HG02759 (cell line): ENCODE measurements around the gene CCR8.
"Not testable (repeated sequence)": the region's sequence is repeated elsewhere in the genome, so short reads cannot be mapped to it uniquely, and the experiment has no call there.

Source experiments
- ATAC-seq: cut with Tn5 transposase; IDR thresholded peaks from one replicate; pipeline ENCODE4 v1.9.1; 2021; ENCODE audit warnings: mild to moderate bottlenecking, moderate library complexity; ENCODE audit not compliant: unreplicated experiment

CCR8 gene

DNA sequence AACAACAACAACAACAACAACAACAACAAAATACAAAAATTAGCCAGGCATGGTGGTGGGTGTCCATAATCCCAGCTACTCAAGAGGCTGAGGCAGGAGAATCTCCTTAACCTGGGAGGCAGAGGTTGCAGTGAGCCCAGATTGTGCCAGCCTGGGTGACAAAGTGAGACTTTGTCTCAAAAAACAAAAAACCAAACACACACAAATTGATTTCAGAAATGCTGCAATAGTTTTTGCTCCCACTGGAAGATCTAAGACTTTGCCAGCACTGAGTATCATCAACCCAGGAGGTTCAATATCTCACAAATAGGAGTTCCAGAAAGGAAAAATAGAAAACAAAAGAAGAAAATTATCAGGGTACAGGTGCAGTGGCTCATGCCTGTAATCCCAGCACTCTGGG is 16.2 kb upstream of the CCR8 start:
- ATAC-seq = no peak

DNA sequence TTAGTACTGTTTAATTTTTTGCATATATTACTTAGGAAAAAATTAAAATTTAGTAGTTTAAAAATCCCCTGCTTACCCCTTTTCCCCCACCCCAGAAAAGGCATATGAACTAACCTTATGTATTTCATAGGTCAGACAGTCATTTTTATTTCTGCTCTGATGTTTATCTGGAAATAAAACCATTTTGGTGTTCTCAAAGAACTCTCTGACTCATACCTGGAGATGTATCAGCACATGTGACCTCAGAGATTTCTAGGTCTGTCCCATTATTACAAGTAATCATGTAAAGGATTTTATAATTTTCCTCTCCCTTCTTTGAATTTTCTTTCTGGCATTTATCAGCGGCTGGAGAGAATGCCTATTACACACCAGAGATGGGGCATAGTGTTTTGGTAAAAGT is 14.1 kb upstream of the CCR8 start:
- ATAC-seq = no peak

DNA sequence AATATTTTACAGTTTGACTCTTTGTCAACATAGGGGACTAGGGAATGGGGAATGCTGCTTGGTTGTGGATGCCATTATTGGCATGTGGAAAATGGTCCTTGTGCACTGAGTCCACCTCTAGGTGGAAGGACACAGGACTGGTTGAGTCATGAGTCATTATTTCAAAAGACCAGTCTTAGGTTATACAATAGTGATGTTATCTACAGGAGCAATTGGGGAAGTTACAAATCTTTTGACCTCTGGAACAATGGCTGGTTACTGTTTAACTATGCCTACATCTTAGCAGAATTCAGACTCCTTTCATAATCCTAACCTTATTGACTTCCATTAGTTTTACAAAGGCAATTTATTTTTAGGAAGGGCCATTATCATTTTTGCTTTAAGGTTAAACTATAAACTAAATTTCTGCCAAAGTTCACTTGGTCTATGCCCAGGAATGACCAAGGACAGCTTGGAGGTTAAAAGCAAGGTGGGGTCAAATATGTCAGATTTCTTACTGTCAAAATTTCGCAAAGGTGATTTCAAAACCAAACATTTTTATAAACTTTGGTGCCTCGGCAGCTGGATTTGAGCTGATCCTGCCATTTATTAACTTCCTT is 11.8 kb upstream of the CCR8 start:
- ATAC-seq = no peak

DNA sequence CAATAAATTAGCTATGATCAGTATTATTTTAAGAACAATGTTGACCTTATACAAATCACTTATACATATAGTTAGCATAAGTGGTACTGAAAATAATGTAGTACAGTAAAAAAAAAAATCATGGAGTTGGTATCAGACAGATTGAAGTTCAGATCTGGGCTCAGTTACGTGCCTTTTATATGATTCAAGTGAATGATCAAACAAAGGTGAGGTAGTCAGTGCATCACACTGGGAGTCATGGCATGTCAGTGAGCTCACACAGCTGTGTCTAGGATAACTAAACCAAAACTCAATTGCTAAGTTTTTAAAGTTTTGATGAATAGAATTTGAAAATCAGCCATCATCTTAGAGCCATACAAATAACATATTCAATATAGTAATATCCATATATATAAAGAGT is 11.2 kb upstream of the CCR8 start:
- no peak for ATAC-seq

DNA sequence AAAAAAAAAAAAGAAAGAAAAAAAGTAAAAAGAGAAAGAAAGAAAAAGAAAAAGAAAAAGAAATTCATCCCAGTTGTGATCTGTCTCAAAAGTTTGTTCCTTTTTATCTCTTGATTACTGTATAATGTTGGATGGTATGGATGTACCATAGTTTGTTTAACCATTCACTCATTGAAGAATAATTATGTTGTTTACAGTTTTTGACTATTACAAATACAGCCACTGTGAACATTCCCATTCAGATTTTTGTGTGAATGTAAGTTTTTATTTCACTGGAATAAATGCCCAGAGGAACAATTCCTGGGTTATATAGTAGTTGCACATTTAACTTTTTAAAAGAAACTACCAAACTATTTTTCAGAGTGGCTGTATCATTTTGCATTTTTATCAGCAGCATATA is 10.3 kb upstream of the CCR8 start:
- no peak for ATAC-seq

DNA sequence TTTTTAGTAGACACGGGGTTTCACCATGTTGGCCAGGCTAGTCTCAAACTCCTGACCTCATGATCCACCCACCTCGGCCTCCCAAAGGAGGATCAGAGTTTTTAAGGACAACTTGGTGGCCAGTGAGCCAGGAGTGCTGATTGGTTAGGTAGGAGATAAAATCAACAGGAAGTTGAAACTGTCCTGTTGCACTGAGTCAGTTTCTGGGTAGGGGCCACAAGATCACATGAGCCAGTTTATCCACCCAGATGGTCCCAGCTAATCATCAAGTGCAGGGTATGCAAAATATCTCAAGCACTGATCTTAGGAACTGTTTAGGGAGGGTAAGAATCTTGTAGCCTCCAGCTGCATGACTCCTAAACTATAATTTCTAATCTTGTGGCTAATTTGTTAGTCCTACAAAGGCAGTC is 7.9 kb upstream of the CCR8 start:
- ATAC-seq = not testable (repeated sequence)

DNA sequence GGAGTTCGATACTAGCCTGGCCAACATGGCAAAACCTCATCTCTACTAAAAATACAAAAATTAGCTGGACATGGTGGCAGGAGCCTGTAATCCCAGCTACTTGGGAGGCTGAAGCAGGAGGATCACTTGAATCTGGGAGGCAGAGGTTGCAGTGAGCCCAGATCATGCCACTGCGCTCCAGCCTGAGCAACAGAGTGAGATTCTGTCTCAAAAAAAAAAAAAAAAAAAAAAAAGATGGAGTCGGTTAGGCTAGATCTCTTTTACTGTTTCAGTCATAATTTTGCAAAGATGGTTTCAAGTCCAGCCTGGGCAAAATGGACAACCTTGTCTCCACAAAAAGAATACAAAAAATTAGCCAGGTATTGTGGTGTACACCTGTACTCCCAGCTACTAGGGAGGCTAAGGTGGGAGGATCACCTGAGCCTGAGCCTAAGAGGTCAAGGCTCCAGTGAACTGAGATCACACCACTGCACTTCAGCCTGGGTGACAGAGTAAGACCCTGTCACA is 7.2 kb upstream of the CCR8 start:
- ATAC-seq = not testable (repeated sequence)

DNA sequence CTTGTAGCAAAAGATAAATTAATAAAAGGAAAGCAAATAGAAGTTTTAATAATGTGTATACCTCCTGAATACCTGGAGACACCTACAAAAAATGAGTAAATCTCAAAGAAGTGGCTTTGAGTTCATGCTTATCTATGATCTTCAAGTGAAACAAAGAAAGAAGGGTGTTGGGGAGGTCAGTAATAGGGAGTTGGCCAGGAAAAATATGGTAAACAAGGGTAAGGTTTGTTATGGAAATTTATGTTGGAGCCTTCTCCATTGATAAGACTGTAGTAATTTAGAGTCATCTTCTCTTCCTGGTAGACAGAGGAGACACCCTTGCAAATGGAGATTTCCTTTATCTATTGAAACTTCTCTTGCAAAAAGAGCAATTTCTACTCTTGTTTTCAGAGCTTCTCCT is 6.6 kb upstream of the CCR8 start:
- ATAC-seq = no peak

DNA sequence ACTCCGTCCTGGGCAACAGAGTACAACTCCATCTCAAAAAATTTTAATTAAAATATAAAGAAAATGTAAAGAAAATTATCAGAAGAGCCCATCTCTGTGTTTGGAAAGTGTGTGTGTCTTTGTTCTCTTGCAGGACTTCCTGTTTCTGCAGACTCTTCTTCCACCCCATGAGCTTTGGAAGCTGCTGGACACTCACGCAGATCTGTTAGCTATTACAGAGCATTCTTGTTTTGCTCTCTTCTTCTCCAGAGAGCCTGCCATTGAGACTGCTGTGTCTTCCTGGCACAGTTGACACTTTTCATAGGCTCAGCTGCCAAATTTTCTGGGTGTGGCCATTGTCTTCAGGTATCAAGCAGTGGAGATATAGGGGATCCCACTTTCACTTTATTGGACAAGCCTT is 6.0 kb upstream of the CCR8 start:
- ATAC-seq = no peak

DNA sequence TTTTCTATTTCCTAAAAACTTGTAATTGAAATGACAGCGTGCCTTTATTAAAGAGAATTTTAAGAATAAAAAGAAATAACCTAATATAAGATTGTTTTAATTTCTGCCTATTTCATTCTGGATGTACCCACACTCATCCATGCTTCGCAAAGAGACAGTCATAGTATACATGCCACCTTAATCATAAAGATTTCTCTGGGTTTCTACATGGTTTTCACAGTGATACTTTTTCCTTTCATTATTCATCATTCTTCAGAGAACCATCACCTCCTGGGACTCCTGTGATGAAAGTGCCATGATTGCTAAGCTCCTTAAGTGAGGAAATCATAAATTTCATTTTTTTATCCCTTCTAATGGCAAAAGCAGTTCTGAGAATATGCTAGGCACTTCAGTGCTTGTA is 4.3 kb upstream of the CCR8 start:
- no peak for ATAC-seq

DNA sequence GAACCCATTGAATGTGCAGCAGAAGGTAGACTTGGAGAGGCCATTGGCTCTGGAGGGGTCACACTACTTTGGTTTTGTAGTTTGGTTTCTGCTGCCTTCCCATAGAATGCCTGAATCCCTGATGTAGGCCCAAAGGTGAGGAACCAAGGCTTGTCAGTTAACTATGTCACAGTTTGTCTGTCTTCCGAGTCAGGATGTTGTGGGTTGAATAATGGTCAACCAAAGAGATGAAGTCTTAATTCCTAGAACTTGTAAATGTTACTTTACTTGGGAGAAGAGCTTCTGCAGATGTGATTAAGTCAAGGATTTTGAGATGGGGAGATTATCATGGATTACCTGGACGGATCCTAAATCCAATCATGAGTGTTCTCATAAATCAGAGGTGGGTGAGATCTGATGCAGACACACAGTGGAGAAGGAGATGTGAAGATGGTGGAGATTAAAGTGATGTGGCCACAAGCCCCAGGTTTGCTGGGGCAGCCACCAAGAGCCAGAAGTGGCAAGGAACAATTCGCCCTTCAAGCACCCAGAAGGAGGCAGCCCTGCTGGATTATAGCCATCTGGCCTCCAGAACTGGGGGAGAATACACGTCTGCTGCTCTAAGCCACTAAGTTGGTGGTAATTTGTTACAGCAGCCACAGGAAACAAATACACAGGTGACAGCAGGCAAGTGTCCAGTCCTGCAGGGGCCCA is 2.3 kb upstream of the CCR8 start:
- peak; percentile 16 for ATAC-seq

DNA sequence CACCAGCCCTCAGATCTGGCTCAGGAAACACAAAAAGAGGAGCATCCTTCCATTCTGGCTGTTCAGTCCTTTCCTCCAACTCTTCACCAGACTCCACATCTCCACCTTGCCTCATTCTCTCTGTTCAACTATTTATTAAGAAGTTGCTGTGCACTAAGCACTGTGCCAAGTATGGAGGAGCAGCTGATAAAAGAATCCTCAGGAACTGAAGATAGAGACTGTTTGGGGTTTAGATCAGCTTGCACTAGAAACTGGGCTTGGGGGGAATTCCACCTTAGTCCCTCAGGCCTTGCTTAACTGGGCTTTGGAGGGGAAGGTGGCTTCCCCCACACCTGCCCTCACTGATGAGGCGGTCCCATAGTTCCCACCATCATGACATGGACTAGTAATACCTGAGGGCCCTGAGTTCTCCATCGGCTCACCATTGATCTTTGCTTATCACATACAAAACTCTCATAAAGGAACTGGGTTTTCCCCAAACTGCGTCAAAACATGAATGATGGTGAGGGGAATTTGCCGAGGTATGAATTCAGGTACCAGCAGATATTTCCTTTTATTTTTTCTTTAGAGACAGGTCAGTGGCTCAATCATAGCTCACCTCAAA is 1.7 kb upstream of the CCR8 start:
- ATAC-seq = peak; percentile 78

DNA sequence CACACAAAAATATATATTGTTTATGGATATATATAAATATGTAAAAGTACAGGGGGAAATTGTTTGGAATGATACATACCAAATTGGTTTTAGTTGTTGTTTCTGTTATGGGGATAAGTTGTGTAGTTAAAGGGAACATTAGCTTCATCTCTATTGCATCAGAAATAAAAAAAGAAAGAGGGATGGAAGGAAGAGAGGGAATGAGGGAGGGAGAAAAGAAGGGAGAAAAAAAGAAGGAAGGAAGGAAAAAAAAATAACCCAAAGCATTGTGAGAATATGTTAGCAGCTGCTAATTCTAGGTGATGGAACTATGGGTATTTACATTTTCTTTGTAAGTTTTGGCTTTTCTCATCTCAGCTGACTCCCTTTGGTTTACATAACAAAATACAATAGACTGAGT is 1.3 kb downstream of the CCR8 start:
- ATAC-seq = no peak

DNA sequence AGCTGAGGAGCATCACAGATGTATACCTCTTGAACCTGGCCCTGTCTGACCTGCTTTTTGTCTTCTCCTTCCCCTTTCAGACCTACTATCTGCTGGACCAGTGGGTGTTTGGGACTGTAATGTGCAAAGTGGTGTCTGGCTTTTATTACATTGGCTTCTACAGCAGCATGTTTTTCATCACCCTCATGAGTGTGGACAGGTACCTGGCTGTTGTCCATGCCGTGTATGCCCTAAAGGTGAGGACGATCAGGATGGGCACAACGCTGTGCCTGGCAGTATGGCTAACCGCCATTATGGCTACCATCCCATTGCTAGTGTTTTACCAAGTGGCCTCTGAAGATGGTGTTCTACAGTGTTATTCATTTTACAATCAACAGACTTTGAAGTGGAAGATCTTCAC is 3.0 kb downstream of the CCR8 start:
- ATAC-seq = no peak

DNA sequence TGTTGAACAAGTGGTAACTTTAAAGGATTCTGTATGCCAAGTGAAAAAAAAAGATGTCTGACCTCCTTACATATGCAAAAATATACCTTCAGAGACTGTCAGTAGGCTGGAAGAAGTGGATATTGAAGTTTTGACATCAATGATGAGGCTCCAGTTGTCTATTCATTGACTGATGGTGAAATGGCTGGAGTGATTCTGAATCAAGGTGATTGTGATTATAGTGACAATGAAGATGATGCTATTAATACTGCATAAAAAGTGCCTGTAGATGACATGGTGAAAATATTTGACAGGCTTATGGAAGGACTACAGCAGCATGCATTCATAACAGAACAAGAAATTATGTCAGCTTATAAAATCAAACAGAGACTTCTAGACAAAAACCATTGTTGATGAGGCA is 4.1 kb downstream of the CCR8 start:
- no peak for ATAC-seq

DNA sequence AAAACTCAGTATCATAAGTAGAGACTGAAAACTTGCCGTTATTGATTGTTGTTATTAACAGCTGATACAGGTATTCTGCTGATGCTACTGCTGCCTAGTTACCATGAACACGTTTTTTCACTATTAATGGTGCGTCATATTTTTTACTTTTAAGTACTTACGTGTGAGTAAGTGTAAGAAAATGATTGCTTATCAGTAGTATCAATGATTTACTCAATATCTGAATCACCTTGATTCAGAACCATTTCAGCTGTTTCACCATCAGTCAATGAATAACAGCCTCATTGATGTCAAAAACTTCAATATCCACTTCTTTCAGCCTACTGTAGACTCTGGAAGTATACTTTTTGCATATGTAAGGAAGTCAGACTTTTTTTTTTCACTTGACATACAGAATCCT is 4.7 kb downstream of the CCR8 start:
- ATAC-seq = no peak

DNA sequence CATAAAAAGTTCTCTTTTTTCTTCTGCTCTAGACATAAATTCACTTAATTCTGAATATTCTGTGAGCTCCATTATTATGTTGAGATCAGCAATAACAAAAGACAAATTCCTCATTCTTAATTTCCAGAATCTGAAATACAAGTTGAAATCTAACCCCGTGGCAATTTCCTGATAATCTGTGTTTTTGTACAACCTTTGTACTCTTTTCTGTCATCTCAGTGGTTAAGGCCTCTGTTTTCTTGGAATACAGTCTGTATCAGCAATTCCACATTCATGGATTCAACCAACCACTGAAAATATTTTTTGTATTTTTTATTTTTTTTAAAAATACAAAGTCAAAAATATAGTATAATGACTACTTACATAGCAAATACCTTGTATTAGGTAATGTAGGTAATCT is 8.7 kb downstream of the CCR8 start:
- ATAC-seq = no peak

DNA sequence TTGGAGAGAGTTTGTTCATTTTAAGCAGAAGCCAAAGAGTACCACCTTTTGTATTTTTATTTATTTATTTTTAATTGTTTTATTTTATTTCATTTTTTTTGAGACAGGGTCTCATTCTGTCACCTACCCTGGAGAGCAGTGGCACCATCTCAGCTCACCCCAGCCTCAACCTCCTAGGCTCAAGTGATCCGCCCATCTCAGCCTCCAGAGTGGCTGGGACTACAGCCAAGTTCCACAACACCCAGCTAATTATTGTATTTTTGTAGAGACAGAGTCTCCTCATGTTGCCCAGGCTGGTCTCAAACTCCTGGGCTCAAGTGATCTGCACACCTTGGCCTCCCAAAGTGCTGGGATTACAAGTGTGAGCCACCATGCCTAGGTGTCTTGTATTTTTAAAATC is 9.6 kb downstream of the CCR8 start:
- no peak for ATAC-seq

DNA sequence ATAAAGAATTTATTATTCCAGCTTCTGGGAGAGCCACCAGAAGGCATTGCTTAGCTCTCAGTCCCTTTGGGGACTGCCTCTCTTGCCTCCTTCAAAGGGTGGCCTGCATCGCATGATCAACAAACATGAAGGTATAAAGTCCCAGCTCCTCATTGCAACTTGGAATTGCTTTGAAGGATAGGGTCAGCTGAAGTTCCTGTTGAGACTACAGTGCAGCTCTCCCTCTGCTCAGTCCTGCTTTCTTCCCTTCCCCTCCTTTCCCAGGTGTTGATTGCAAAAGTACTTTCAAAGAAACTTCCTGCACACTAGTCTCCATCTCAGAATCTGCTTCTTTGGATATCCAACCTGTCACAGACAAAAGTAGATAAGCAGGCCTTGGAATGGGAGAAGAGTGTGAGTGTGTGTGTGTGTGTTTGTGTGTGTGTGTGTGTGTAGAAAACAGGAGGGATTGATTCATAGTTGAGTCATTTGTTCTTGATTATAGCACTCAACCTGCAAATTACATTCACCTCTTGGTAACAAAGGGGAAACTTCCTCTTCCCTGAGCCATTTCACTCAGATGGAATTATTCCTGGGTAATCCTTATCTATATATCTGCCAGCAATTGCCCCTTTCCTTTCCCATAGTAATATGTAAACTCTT is 13.7 kb downstream of the CCR8 start:
- ATAC-seq = no peak

DNA sequence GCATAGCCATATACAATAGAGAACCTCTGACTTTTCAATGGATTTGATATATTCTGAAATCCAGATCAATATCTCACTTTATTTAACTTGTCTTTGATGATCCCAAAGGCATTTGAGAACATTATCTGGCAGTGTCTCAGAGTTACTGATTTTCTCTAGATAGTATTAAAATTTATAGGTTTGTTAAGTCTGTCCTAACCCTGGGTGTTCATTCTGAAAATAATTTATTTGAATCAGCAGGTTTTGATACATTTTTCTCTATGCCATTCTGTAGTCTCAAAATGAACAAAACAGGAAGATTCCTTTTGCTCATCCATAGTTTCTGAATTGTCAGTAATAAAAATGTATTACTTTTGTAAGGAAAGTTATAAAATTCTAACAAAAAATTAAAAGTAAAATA is 14.3 kb downstream of the CCR8 start:
- no peak for ATAC-seq

DNA sequence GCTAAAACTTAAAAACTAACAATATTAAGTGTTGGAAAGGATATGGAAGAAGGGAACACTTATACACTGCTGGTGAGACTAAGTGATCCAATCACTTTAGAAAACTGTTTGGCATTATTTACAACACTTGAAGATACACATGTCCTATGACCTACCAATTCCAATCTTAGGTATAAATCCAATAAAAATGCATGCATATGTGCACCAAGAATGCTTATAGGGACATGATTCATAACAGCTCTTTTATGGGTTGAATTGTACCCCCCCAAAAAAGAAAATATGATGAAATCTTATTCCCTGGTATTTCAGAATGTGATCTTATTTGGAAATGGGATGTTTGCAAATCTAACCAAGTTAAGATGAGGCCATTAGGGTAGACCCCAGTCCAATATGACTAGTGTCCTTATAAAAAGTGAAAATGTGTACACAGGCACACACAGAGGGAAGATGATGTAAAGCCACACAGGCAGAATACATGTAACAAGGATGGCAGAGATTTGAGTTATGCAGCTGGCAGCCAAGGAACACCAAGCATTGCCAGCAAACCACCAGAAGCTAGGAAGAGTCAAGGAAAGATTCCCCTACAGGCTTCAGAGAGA is 15.3 kb downstream of the CCR8 start:
- no peak for ATAC-seq
